Measurements from ENCODE around the gene DDX10.
A peak's percentile ranks its signal among the peaks of the same experiment; 100 is the strongest.

DNA sequence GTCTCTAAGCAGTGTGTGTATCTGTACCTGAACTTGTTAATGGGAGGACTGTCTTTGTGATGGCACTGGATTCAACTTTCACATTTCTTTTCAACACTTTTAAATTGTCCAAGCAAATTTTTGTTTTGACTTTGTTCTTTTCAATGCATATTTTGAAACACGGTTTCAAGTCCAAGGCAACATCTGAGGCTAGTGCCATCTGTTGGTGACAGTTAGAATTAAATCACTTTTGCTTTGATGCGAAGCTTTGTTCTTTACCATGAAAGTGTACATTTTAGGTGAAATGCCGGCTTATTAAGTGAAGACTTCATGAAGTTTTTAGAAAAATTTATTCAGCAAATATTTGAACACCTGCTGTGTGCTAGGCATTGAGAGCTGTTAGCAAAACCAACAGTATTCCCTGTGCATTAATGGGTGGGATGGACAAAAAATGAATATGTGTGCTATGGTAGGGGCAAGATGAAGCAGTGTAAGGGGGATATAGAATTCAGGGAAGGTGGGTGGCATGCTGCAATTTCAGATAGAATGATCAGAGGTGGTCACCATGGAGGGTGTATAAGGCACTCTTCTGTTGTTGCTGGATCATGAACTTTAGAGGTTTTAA, 70.2 kb downstream of the DDX10 start:
- TF ChIP-seq, protein P1, sequence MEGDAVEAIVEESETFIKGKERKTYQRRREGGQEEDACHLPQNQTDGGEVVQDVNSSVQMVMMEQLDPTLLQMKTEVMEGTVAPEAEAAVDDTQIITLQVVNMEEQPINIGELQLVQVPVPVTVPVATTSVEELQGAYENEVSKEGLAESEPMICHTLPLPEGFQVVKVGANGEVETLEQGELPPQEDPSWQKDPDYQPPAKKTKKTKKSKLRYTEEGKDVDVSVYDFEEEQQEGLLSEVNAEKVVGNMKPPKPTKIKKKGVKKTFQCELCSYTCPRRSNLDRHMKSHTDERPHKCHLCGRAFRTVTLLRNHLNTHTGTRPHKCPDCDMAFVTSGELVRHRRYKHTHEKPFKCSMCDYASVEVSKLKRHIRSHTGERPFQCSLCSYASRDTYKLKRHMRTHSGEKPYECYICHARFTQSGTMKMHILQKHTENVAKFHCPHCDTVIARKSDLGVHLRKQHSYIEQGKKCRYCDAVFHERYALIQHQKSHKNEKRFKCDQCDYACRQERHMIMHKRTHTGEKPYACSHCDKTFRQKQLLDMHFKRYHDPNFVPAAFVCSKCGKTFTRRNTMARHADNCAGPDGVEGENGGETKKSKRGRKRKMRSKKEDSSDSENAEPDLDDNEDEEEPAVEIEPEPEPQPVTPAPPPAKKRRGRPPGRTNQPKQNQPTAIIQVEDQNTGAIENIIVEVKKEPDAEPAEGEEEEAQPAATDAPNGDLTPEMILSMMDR (IDR thresholded peaks at IDR 0.05), result peak in 2 of 7 experiments; percentile 24 to 30
- TF ChIP-seq POLR2A (IDR thresholded peaks at IDR 0.05) (no peak), POLR2AphosphoS5 (IDR thresholded peaks at IDR 0.05) (no peak)
